Loucy (cell line): ENCODE results near the gene CACNA2D3.

Experiments
- H2AFZ ChIP-seq: fragments of 200-600 bp; sonication (generic); 2 replicates; pipeline ENCODE4 v1.6.0; 2016; ENCODE audit warnings: antibody characterized with exemption, mild to moderate bottlenecking, low read length, moderate library complexity
- H3F3A ChIP-seq: fragments of 200-600 bp; 2 replicates; pipeline ENCODE4 v1.6.0; 2016; ENCODE audit warnings: antibody characterized with exemption, low read depth, mild to moderate bottlenecking
- H3K27me3 ChIP-seq: fragments of 200-600 bp; sonication (generic); 2 replicates; pipeline ENCODE4 v1.6.1; 2014; ENCODE audit warnings: low read length, mild to moderate bottlenecking; ENCODE audit not compliant: insufficient read depth, poor library complexity, severe bottlenecking
- H3K36me3 ChIP-seq: fragments of 200-600 bp; sonication (generic); 2 replicates; pipeline ENCODE4 v1.6.1; 2016; ENCODE audit warnings: low read length; ENCODE audit not compliant: insufficient read depth
- H3K4me1 ChIP-seq: fragments of 200-600 bp; sonication (generic); 2 replicates; pipeline ENCODE4 v1.5.1; 2014; ENCODE audit warnings: low read length, mild to moderate bottlenecking; ENCODE audit not compliant: insufficient read depth, poor library complexity, severe bottlenecking
- H3K4me2 ChIP-seq: fragments of 200-600 bp; sonication (generic); 2 replicates; pipeline ENCODE4 v1.6.0; 2014; ENCODE audit warnings: antibody characterized with exemption, low read length, low read depth, mild to moderate bottlenecking; ENCODE audit not compliant: poor library complexity, severe bottlenecking
- H3K4me3 ChIP-seq: fragments of 200-600 bp; sonication (generic); 2 replicates; pipeline ENCODE4 v1.5.1; 2014; ENCODE audit warnings: low read length, mild to moderate bottlenecking, mixed read lengths; ENCODE audit not compliant: poor library complexity, severe bottlenecking
- H3K79me2 ChIP-seq: fragments of 200-600 bp; sonication (generic); 2 replicates; pipeline ENCODE4 v1.6.1; 2014; ENCODE audit warnings: low read length; ENCODE audit not compliant: insufficient read depth
- H3K9ac ChIP-seq: fragments of 200-600 bp; sonication (generic); 2 replicates; pipeline ENCODE4 v1.6.0; 2014; ENCODE audit warnings: mild to moderate bottlenecking, low read depth, low read length, moderate library complexity; ENCODE audit not compliant: poor library complexity, severe bottlenecking
- H3K9me2 ChIP-seq: fragments of 200-600 bp; sonication (generic); replicated peaks from 2 replicates; pipeline ENCODE4 v1.6.1; 2016; ENCODE audit warnings: low read depth, low read length, mixed read lengths
- H3K9me3 ChIP-seq: fragments of 200-600 bp; sonication (generic); 2 replicates; pipeline ENCODE4 v1.6.1; 2014; ENCODE audit warnings: mild to moderate bottlenecking, antibody characterized with exemption, low read length, low read depth; ENCODE audit not compliant: insufficient read depth
- H4K20me1 ChIP-seq: fragments of 200-600 bp; sonication (generic); 2 replicates; pipeline ENCODE4 v1.6.0; 2014; ENCODE audit warnings: antibody characterized with exemption, low read length, mild to moderate bottlenecking; ENCODE audit not compliant: insufficient read depth, poor library complexity, severe bottlenecking
- CTCF ChIP-seq: fragments of 200-600 bp; sonication (generic); conservative IDR thresholded peaks from 2 replicates; pipeline ENCODE4 v1.5.1; 2014; ENCODE audit warnings: mild to moderate bottlenecking, antibody characterized with exemption, low read length
- EZH2phosphoT487 ChIP-seq: fragments of 200-600 bp; IDR thresholded peaks from 2 replicates; pipeline ENCODE4 v1.6.1; 2018; ENCODE audit warnings: antibody characterized with exemption, mild to moderate bottlenecking, moderate library complexity, borderline replicate concordance

CACNA2D3 gene

GRCh38 chr3:54940971-54941370, 818.6 kb downstream of the CACNA2D3 start:
- no peaks in the 10 kb centered on the region for H3K27me3 ChIP-seq
- H3K9ac ChIP-seq, result no peak overlapping the region
- no peaks in the 10 kb centered on the region for H3K9me3 ChIP-seq
- H3K79me2 ChIP-seq, result no peaks in the 10 kb centered on the region
- H3K9me2 ChIP-seq, result no peaks in the 10 kb centered on the region
- no peaks in the 10 kb centered on the region for H3F3A ChIP-seq
- H3K4me2 ChIP-seq, result no peak overlapping the region
- H4K20me1 ChIP-seq, result no peaks in the 10 kb centered on the region
- TF ChIP-seq EZH2phosphoT487, result no peak
- no peak for TF ChIP-seq CTCF
- no peak overlapping the region for H2AFZ ChIP-seq
- H3K36me3 ChIP-seq, result no peaks in the 10 kb centered on the region
- H3K4me3 ChIP-seq, result no peak overlapping the region
- peaks cover 17% of the 10 kb centered on the region for H3K4me1 ChIP-seq

GRCh38 chr3:54941690-54942362, 819.5 kb downstream of the CACNA2D3 start:
- Histone ChIP-seq H3K79me2 (no peaks in the 10 kb centered on the region), H3K4me2 (no peak overlapping the region), H3K27me3 (no peaks in the 10 kb centered on the region), H3F3A (no peaks in the 10 kb centered on the region), H3K9me2 (no peaks in the 10 kb centered on the region), H3K9me3 (no peaks in the 10 kb centered on the region), H3K4me3 (no peak overlapping the region), H4K20me1 (no peaks in the 10 kb centered on the region), H2AFZ (no peak overlapping the region), H3K4me1 (peaks cover 17% of the 10 kb centered on the region), H3K36me3 (no peaks in the 10 kb centered on the region), H3K9ac (no peak overlapping the region)
- TF ChIP-seq EZH2phosphoT487, result no peak
- TF ChIP-seq CTCF, result no peak

- Histone ChIP-seq H2AFZ (no peak overlapping the region), H4K20me1 (no peaks in the 10 kb centered on the region), H3K9ac (no peak overlapping the region), H3K4me1 (no peaks in the 10 kb centered on the region), H3F3A (no peaks in the 10 kb centered on the region), H3K4me2 (no peak overlapping the region), H3K4me3 (no peak overlapping the region), H3K9me3 (no peaks in the 10 kb centered on the region), H3K79me2 (no peaks in the 10 kb centered on the region), H3K36me3 (no peaks in the 10 kb centered on the region), H3K9me2 (no peaks in the 10 kb centered on the region), H3K27me3 (no peaks in the 10 kb centered on the region)
- no peak for TF ChIP-seq EZH2phosphoT487
- no peak for TF ChIP-seq CTCF
Measured at GRCh38 chr3:54949491-54950044, 827.2 kb downstream of the CACNA2D3 start.
